HepG2 (cell line): ENCODE measurements around the gene SMIM12. TPM values are rescaled to one million over a fixed set of nuclear protein-coding genes. Genes with fewer than 3 reads are reported as not detected.

ENCODE experiments used
- HMGA1 ChIP-seq: sonication (generic); formaldehyde crosslinking; conservative IDR thresholded peaks from 2 replicates; pipeline ENCODE4 v1.4.0; 2020; ENCODE audit warnings: missing genetic modification reagents
- HNRNPH1 ChIP-seq: fragments of 200-400 bp; formaldehyde crosslinking; optimal IDR thresholded peaks from 2 replicates; pipeline ENCODE3; 2017; ENCODE audit warnings: mild to moderate bottlenecking, low read depth, low read length
- KLF15 ChIP-seq: sonication (generic); formaldehyde crosslinking; IDR thresholded peaks from 2 replicates; pipeline ENCODE4 v1.8.1; 2023; ENCODE audit warnings: borderline replicate concordance, mild to moderate bottlenecking, inconsistent platforms, missing genetic modification reagents, mixed read lengths
- MZF1 ChIP-seq: sonication (generic); formaldehyde crosslinking; IDR thresholded peaks from 2 replicates; pipeline ENCODE4 v1.8.1; 2023; ENCODE audit warnings: mild to moderate bottlenecking, missing genetic modification reagents, borderline replicate concordance
- RFXAP ChIP-seq: sonication (generic); formaldehyde crosslinking; IDR thresholded peaks from 2 replicates; pipeline ENCODE4 v1.4.0; 2020; ENCODE audit warnings: missing genetic modification reagents, borderline replicate concordance
- SALL2 ChIP-seq: sonication (generic); formaldehyde crosslinking; IDR thresholded peaks from 2 replicates; pipeline ENCODE4 v1.8.1; 2023; ENCODE audit warnings: mild to moderate bottlenecking, missing genetic modification reagents, inconsistent platforms
- SETDB1 ChIP-seq: sonication (generic); formaldehyde crosslinking; IDR thresholded peaks from 2 replicates; pipeline ENCODE4 v1.5.1; 2020; ENCODE audit warnings: missing genetic modification reagents, mild to moderate bottlenecking, borderline replicate concordance
- ZFP36 ChIP-seq: fragments of 150-350 bp; IDR thresholded peaks from 2 replicates; pipeline ENCODE4 v1.6.1; 2018; ENCODE audit warnings: borderline replicate concordance, low read length, low read depth; ENCODE audit not compliant: partially characterized antibody
- ZFP62 ChIP-seq: sonication (generic); formaldehyde crosslinking; IDR thresholded peaks from 2 replicates; pipeline ENCODE4 v1.4.0; 2020; ENCODE audit warnings: missing genetic modification reagents
- ZNF430 ChIP-seq: sonication (generic); formaldehyde crosslinking; IDR thresholded peaks from 2 replicates; pipeline ENCODE4 v1.9.0; 2021; ENCODE audit warnings: mild to moderate bottlenecking, missing genetic modification reagents
- ZNF652 ChIP-seq: IDR thresholded peaks from 2 replicates; pipeline ENCODE4 v1.6.1; 2016; ENCODE audit warnings: low read depth, borderline replicate concordance
- polyA plus RNA-seq, 8 experiments: library from polyadenylated mRNA; depleted of rRNA in 3 of 8; stranded (reverse) in 7 of 8; unstranded in 1 of 8; fragments of >200 nt; fragmentation: Illumina TruSeq in 4 of 8; extraction: Trizol in 4 of 8; gene quantifications; 2 replicates each; pipeline versions ENCODE4 v1.2.1 to v1.2.3, GENCODE V29; 2011 to 2016; ENCODE audit warnings: low read depth in 4 of 8, missing spikeins in 1 of 8, mixed read lengths in 1 of 8; ENCODE audit not compliant: insufficient read depth in 1 of 8
- total RNA-seq, 5 experiments: library from RNA; depleted of rRNA; stranded (reverse); fragments of >200 nt; fragmentation: Illumina TruSeq; extraction: Trizol; gene quantifications; 2 replicates each; pipeline ENCODE4 v1.2.3, GENCODE V29; 2016; ENCODE audit warnings: low read depth in 1 of 5
- TF ChIP-seq, protein P1 (sequence below): sonication (generic); formaldehyde crosslinking; IDR thresholded peaks from 2 replicates; pipeline ENCODE4 v1.8.1; 2023; ENCODE audit warnings: mild to moderate bottlenecking, inconsistent platforms, moderate library complexity, missing genetic modification reagents, borderline replicate concordance
- TF ChIP-seq, protein P2 (sequence below): sonication (generic); formaldehyde crosslinking; IDR thresholded peaks from 2 replicates; pipeline ENCODE4 v1.4.0; 2020; ENCODE audit warnings: mild to moderate bottlenecking, missing genetic modification reagents
- TF ChIP-seq, protein P3 (sequence below): sonication (generic); formaldehyde crosslinking; IDR thresholded peaks from 2 replicates; pipeline ENCODE4 v1.5.0; 2020; ENCODE audit warnings: mild to moderate bottlenecking, missing genetic modification reagents
- TF ChIP-seq, protein P4 (sequence below): sonication (generic); formaldehyde crosslinking; IDR thresholded peaks from 2 replicates; pipeline ENCODE4 v1.4.0; 2020; ENCODE audit warnings: mild to moderate bottlenecking, missing genetic modification reagents
- TF ChIP-seq, protein P5 (sequence below): sonication (generic); formaldehyde crosslinking; IDR thresholded peaks from 2 replicates; pipeline ENCODE4 v1.5.0; 2020; ENCODE audit warnings: mild to moderate bottlenecking, missing genetic modification reagents

Gene SMIM12
- total and polyA plus RNA-seq, 2 of the 13 experiments (the other 11 are each of a cell fraction or from before 2014, with no cell fraction given), result 20.1 to 41.3 TPM

DNA sequence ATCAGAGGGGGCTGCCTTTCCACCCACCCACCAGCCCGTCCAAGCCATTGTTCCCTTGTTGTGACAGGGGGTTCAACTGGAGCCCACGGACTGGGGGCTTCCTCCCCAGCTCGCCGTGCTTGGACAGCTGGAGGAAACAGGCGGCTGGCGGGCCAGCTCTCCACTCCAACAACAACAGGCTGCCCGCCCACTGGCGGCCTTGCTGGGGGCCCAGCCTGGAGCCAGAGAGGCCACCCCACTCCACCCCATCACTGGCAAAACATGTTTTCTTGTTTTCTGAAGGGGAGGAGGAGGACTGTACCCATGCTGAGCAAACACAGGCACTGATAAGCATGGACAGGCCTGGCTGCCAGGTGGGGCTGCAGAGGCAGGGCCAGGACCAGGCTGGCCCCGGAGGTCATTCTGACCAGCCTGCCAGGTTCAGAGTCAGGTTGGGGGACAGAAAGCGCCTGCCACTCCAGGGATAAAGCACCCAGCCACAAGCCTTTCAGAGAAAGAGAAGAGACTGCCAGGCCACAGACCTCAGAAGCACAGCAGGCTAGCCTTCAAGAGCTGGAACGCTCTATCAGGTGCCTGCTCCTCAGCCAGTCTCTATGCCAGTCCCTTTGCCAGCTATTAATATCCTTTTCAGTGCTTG, 34.0 kb downstream of the SMIM12 start (continued):
- TF ChIP-seq, protein P1, sequence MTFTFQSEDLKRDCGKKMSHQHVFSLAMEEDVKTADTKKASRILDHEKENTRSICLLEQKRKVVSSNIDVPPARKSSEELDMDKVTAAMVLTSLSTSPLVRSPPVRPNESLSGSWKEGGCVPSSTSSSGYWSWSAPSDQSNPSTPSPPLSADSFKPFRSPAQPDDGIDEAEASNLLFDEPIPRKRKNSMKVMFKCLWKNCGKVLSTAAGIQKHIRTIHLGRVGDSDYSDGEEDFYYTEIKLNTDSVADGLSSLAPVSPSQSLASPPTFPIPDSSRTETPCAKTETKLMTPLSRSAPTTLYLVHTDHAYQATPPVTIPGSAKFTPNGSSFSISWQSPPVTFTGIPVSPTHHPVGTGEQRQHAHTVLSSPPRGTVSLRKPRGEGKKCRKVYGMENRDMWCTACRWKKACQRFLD (CRISPR knock-in tag), result no peak
- no peak for TF ChIP-seq HMGA1 (CRISPR knock-in tag)
- TF ChIP-seq, protein P2, sequence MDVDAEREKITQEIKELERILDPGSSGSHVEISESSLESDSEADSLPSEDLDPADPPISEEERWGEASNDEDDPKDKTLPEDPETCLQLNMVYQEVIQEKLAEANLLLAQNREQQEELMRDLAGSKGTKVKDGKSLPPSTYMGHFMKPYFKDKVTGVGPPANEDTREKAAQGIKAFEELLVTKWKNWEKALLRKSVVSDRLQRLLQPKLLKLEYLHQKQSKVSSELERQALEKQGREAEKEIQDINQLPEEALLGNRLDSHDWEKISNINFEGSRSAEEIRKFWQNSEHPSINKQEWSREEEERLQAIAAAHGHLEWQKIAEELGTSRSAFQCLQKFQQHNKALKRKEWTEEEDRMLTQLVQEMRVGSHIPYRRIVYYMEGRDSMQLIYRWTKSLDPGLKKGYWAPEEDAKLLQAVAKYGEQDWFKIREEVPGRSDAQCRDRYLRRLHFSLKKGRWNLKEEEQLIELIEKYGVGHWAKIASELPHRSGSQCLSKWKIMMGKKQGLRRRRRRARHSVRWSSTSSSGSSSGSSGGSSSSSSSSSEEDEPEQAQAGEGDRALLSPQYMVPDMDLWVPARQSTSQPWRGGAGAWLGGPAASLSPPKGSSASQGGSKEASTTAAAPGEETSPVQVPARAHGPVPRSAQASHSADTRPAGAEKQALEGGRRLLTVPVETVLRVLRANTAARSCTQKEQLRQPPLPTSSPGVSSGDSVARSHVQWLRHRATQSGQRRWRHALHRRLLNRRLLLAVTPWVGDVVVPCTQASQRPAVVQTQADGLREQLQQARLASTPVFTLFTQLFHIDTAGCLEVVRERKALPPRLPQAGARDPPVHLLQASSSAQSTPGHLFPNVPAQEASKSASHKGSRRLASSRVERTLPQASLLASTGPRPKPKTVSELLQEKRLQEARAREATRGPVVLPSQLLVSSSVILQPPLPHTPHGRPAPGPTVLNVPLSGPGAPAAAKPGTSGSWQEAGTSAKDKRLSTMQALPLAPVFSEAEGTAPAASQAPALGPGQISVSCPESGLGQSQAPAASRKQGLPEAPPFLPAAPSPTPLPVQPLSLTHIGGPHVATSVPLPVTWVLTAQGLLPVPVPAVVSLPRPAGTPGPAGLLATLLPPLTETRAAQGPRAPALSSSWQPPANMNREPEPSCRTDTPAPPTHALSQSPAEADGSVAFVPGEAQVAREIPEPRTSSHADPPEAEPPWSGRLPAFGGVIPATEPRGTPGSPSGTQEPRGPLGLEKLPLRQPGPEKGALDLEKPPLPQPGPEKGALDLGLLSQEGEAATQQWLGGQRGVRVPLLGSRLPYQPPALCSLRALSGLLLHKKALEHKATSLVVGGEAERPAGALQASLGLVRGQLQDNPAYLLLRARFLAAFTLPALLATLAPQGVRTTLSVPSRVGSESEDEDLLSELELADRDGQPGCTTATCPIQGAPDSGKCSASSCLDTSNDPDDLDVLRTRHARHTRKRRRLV (CRISPR knock-in tag), result no peak
- TF ChIP-seq HNRNPH1, result no peak
- TF ChIP-seq MZF1 (CRISPR knock-in tag), result no peak
- TF ChIP-seq ZNF652 (CRISPR knock-in tag), result no peak
- no peak for TF ChIP-seq KLF15 (CRISPR knock-in tag)
- no peak for TF ChIP-seq ZFP36
- TF ChIP-seq, protein P3, sequence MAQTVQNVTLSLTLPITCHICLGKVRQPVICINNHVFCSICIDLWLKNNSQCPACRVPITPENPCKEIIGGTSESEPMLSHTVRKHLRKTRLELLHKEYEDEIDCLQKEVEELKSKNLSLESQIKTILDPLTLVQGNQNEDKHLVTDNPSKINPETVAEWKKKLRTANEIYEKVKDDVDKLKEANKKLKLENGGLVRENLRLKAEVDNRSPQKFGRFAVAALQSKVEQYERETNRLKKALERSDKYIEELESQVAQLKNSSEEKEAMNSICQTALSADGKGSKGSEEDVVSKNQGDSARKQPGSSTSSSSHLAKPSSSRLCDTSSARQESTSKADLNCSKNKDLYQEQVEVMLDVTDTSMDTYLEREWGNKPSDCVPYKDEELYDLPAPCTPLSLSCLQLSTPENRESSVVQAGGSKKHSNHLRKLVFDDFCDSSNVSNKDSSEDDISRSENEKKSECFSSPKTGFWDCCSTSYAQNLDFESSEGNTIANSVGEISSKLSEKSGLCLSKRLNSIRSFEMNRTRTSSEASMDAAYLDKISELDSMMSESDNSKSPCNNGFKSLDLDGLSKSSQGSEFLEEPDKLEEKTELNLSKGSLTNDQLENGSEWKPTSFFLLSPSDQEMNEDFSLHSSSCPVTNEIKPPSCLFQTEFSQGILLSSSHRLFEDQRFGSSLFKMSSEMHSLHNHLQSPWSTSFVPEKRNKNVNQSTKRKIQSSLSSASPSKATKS (CRISPR knock-in tag), result no peak
- TF ChIP-seq, protein P4, sequence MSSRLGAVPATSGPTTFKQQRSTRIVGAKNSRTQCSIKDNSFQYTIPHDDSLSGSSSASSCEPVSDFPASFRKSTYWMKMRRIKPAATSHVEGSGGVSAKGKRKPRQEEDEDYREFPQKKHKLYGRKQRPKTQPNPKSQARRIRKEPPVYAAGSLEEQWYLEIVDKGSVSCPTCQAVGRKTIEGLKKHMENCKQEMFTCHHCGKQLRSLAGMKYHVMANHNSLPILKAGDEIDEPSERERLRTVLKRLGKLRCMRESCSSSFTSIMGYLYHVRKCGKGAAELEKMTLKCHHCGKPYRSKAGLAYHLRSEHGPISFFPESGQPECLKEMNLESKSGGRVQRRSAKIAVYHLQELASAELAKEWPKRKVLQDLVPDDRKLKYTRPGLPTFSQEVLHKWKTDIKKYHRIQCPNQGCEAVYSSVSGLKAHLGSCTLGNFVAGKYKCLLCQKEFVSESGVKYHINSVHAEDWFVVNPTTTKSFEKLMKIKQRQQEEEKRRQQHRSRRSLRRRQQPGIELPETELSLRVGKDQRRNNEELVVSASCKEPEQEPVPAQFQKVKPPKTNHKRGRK (CRISPR knock-in tag), result no peak
- no peak for TF ChIP-seq RFXAP
- TF ChIP-seq SALL2 (CRISPR knock-in tag), result no peak
- TF ChIP-seq ZFP62, result no peak
- no peak for TF ChIP-seq SETDB1 (CRISPR knock-in tag)
- no peak for TF ChIP-seq ZNF430
- TF ChIP-seq, protein P5, sequence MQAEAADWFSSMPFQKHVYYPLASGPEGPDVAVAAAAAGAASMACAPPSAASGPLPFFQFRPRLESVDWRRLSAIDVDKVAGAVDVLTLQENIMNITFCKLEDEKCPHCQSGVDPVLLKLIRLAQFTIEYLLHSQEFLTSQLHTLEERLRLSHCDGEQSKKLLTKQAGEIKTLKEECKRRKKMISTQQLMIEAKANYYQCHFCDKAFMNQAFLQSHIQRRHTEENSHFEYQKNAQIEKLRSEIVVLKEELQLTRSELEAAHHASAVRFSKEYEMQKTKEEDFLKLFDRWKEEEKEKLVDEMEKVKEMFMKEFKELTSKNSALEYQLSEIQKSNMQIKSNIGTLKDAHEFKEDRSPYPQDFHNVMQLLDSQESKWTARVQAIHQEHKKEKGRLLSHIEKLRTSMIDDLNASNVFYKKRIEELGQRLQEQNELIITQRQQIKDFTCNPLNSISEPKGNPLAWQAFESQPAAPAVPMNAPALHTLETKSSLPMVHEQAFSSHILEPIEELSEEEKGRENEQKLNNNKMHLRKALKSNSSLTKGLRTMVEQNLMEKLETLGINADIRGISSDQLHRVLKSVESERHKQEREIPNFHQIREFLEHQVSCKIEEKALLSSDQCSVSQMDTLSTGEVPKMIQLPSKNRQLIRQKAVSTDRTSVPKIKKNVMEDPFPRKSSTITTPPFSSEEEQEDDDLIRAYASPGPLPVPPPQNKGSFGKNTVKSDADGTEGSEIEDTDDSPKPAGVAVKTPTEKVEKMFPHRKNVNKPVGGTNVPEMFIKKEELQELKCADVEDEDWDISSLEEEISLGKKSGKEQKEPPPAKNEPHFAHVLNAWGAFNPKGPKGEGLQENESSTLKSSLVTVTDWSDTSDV, result no peak
